HFF-Myc (cell line): ENCODE measurements around the gene SPINT2.

Source experiments
- DNase-seq: peaks from one replicate; pipeline ENCODE4 v3.0.0-alpha.2; 2011; ENCODE audit warnings: low read depth; ENCODE audit errors: extremely low read depth
- H3K4me3 ChIP-seq: replicated peaks from 2 replicates; pipeline ENCODE4 v1.5.1; 2011; ENCODE audit warnings: low read depth, mild to moderate bottlenecking, control low read depth, low read length
- TF ChIP-seq, protein P1 (sequence below): IDR thresholded peaks from 2 replicates; pipeline ENCODE4 v1.5.1; 2012; ENCODE audit warnings: mild to moderate bottlenecking, low read depth, low read length, control low read depth; ENCODE audit errors: missing control alignments

Gene SPINT2

DNA sequence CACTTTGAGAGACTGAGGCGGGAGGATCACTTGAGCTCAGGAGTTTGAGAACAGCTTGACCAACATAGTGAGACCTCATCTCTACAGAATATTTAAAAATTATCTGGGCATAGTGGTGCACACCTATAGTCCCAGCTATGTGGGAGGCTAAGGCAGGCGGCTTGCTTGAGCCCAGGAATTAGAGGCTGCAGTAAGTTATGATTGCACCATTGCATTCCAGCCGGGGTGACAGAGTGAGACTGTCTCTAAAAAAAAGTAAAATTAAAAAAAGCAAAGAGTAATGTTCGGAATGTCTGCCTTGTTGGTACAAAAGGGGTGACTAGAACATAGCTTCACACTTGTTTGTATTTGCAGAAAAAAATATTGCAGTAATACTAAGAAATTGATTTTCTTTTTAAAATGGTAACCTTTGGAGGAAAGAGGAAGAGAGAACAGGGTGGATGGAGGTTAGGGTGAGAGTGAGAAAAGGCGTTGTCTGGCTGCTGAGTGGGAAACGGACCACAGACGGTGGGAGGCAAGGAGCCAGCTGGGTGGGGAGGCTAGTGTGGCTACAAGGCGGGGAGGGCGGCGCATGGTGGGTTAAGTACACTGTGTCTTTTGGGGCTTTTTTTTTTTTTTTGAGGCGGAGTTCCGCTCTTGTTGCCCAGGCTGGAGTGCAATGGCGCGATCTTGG lies 18.4 kb upstream of the SPINT2 start:
- no peak for DNase-seq
- TF ChIP-seq, protein P1, sequence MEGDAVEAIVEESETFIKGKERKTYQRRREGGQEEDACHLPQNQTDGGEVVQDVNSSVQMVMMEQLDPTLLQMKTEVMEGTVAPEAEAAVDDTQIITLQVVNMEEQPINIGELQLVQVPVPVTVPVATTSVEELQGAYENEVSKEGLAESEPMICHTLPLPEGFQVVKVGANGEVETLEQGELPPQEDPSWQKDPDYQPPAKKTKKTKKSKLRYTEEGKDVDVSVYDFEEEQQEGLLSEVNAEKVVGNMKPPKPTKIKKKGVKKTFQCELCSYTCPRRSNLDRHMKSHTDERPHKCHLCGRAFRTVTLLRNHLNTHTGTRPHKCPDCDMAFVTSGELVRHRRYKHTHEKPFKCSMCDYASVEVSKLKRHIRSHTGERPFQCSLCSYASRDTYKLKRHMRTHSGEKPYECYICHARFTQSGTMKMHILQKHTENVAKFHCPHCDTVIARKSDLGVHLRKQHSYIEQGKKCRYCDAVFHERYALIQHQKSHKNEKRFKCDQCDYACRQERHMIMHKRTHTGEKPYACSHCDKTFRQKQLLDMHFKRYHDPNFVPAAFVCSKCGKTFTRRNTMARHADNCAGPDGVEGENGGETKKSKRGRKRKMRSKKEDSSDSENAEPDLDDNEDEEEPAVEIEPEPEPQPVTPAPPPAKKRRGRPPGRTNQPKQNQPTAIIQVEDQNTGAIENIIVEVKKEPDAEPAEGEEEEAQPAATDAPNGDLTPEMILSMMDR: no peak
- H3K4me3 ChIP-seq: no peak overlapping the region

DNA sequence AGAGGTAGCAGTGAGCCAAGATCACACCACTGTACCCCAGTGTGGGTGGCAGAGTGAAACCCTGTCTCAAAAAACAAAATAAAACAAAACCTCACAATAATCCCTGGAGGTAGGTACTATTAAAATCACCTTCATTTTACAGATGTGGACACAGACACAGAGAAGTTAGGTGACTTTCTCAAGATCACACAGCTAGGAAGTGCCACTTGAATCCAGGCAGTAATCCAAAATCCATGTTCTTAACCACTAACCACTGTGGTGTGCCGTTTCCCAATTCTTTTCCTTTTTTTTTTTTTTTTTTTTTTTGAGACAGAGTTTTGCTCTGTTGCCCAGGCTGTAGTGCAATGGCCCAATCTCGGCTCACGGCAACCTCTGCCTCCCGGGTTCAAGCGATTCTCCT lies 17.2 kb upstream of the SPINT2 start:
- H3K4me3 ChIP-seq: no peak overlapping the region
- TF ChIP-seq, protein P1: no peak
- DNase-seq: no peak

DNA sequence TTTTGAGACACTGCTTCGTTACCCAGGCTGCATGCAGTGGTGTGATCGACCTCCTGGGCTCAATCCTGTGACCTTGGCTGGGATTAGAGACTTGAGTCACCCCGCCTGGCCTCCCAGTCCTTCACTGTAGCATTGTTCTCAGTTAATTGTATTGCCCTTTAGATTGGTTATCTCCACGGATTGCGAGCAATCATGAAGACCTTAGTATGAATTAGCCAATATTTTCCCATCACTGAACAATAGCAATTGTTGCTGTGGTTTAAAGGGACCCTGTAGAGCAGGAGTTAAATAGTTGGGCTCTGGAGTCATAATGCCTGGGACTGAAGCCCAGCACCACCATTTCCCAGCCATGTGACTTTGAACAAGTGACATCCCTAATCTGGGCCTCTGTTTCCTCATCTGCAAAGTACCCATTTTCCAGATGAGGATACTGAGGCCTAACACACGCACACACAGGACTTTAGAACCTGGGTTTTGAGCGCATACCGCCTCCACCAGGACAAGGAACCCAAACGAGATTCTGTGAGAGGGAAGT lies 16.6 kb upstream of the SPINT2 start:
- DNase-seq: no peak
- TF ChIP-seq, protein P1: no peak
- H3K4me3 ChIP-seq: no peak overlapping the region

DNA sequence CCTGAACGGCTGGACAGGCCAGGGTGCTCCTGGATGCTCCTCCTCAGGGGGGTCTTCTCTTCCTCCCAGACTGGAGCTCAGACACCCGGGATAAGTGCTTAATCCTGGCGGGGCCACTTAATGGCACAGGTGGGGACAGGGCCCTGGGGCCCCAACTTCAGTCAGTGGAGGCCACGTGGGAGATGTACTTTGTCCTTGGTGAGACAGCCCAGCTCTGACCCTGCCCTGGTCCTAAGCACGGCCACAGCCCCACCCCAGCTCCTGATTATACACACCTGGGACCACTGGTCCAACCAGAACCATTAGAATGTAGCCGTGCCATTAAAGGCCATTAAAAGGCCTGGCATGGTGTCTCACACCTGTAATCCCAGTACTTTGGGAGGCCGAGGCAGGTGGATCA lies 16.0 kb upstream of the SPINT2 start:
- TF ChIP-seq, protein P1: no peak

DNA sequence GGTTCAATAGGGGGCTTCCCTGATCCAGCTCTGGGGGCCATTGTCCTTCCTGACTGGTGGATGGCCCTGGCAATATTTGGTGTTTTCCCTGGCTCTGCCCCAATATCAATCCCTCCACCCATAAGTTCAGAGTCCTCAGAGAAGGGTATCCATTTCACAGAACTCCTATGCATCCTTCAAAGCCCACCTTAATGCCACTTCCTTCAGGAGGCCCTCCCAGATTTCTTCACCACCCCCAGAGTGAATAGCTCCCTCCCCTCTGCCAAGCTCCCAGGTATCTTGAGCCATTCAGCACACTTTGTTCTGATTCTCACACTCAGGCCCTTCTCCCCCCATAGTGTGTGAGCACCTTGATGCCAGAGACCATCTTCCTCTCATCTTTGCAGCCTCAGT lies 13.9 kb upstream of the SPINT2 start:
- TF ChIP-seq, protein P1: no peak
- H3K4me3 ChIP-seq: no peak overlapping the region
- DNase-seq: no peak

More for the DNA sequence above, 16.0 kb upstream of the SPINT2 start:
- DNase-seq: no peak
- no peak overlapping the region for H3K4me3 ChIP-seq

DNA sequence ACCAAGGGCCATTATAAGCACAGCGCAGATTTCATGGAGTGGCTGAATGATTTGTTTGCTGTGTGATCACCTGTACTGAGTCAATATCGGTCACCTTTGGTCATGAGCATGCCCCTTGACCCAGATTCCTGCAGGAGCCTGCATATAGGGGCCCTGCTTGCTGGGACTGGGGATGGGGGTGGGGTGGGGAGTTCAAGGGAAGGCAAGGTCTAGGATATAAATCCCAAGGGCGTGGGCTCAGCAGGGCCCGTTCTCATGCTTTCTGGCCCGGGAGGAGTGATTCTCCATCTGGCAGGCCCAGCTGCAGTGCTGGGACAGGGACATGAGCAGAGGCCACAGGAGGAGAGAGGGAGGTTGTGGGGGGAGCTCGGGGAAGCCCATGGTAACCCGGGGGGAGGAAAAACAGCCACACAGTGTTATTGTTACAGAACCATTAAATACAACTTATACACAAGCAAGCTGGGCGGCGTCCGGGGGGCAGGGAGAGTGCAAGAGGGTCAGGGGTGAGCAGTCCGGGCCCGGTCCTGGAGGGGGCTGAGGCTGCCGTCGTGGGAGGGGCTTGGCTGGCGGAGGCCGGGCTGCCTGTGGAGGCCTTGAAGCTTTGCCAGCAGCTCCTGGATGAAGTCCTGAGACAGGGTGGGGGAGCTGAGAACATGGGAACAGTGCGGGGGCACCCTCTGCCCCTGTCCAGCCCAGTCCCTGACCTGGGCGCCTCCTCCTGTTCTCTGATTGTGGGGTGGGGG lies 13.4 kb upstream of the SPINT2 start:
- no peak overlapping the region for H3K4me3 ChIP-seq
- TF ChIP-seq, protein P1: no peak

More for the DNA sequence above, 13.4 kb upstream of the SPINT2 start:
- no peak for DNase-seq
